WTC11 (cell line): ENCODE measurements around the gene ALKBH2. TPM values are rescaled to one million over a fixed set of nuclear protein-coding genes. Genes with fewer than 3 reads are reported as not detected.

Experiments
- ATAC-seq: fragments of 200-7000 bp; cut with Tn5 transposase; 2 replicates; pipeline ENCODE4 v1.10.0; 2021; ENCODE audit warnings: mild to moderate bottlenecking, moderate library complexity
- CTCF ChIA-PET: fragments of 300-600 bp; sonication (Branson Sonifier 250); formaldehyde crosslinking; loops from one replicate; lab custom pipeline; 2021; ENCODE audit warnings: antibody characterized with exemption; lab: Charles Lee
- POLR2A ChIA-PET: fragments of 350-600 bp; sonication (Branson Sonifier 250); formaldehyde crosslinking; loops from one replicate; lab custom pipeline; 2021; ENCODE audit warnings: antibody characterized with exemption; lab: Charles Lee
- DNase-seq: peaks from one replicate; pipeline ENCODE4 v3.0.0; 2021; ENCODE audit warnings: low spot score
- H3K27ac Mint-ChIP-seq: 2 replicates; pipeline ENCODE4 v1.8.0; 2021; ENCODE audit warnings: mixed read lengths
- H3K27me3 Mint-ChIP-seq: 2 replicates; pipeline ENCODE4 v1.8.0; 2021; ENCODE audit warnings: low read depth, mild to moderate bottlenecking, moderate library complexity, mixed read lengths
- H3K36me3 Mint-ChIP-seq: 2 replicates; pipeline ENCODE4 v1.8.0; 2021; ENCODE audit warnings: mixed read lengths
- H3K4me1 Mint-ChIP-seq: 2 replicates; pipeline ENCODE4 v1.8.0; 2022; ENCODE audit warnings: mixed read lengths
- H3K4me3 Mint-ChIP-seq: 2 replicates; pipeline ENCODE4 v1.8.0; 2021; ENCODE audit warnings: mild to moderate bottlenecking, moderate library complexity, mixed read lengths
- H3K9me3 Mint-ChIP-seq: 2 replicates; pipeline ENCODE4 v1.8.0; 2021; ENCODE audit warnings: mixed read lengths
- ATF1 ChIP-seq: sonication (generic); formaldehyde crosslinking; IDR thresholded peaks from 2 replicates; pipeline ENCODE4 v1.8.1; 2023; ENCODE audit warnings: mild to moderate bottlenecking, moderate library complexity, missing genetic modification reagents
- CREB1 ChIP-seq: sonication (generic); formaldehyde crosslinking; IDR thresholded peaks from 2 replicates; pipeline ENCODE4 v1.8.0; 2023; ENCODE audit warnings: mild to moderate bottlenecking, missing genetic modification reagents
- ELF4 ChIP-seq: sonication (generic); formaldehyde crosslinking; IDR thresholded peaks from 2 replicates; pipeline ENCODE4 v1.8.1; 2022; ENCODE audit warnings: low read depth, mild to moderate bottlenecking, moderate library complexity, missing genetic modification reagents
- HMGA2 ChIP-seq: fragments of 250-450 bp; sonication (Bioruptor Pico); IDR thresholded peaks from 2 replicates; pipeline ENCODE4 v1.4.0; 2021; ENCODE audit warnings: mild to moderate bottlenecking, moderate library complexity
- HMGXB4 ChIP-seq: sonication (generic); formaldehyde crosslinking; IDR thresholded peaks from 2 replicates; pipeline ENCODE4 v1.8.1; 2023; ENCODE audit warnings: mild to moderate bottlenecking, moderate library complexity, missing genetic modification reagents
- NFATC4 ChIP-seq: fragments of 250-450 bp; sonication (Bioruptor Pico); IDR thresholded peaks from 2 replicates; pipeline ENCODE4 v1.9.0; 2021; ENCODE audit warnings: mild to moderate bottlenecking
- RELA ChIP-seq: sonication (generic); formaldehyde crosslinking; IDR thresholded peaks from 2 replicates; pipeline ENCODE4 v1.8.1; 2022; ENCODE audit warnings: missing genetic modification reagents, mild to moderate bottlenecking, borderline replicate concordance
- SP1 ChIP-seq: sonication (generic); formaldehyde crosslinking; conservative IDR thresholded peaks from 2 replicates; pipeline ENCODE4 v1.8.1; 2022; ENCODE audit warnings: missing genetic modification reagents
- TEAD4 ChIP-seq: sonication (generic); formaldehyde crosslinking; IDR thresholded peaks from 2 replicates; pipeline ENCODE4 v1.8.0; 2022; ENCODE audit warnings: mild to moderate bottlenecking, missing genetic modification reagents
- ZNF121 ChIP-seq: sonication (generic); formaldehyde crosslinking; IDR thresholded peaks from 2 replicates; pipeline ENCODE4 v1.8.0; 2023; ENCODE audit warnings: missing genetic modification reagents
- ZNF263 ChIP-seq: sonication (generic); formaldehyde crosslinking; IDR thresholded peaks from 2 replicates; pipeline ENCODE4 v1.8.1; 2022; ENCODE audit warnings: low read depth, mild to moderate bottlenecking, moderate library complexity, missing genetic modification reagents
- ZNF317 ChIP-seq: sonication (generic); formaldehyde crosslinking; IDR thresholded peaks from 2 replicates; pipeline ENCODE4 v1.8.1; 2023; ENCODE audit warnings: low read depth, mild to moderate bottlenecking, moderate library complexity, missing genetic modification reagents, borderline replicate concordance
- ZNF396 ChIP-seq: fragments of 250-450 bp; sonication (Bioruptor Pico); IDR thresholded peaks from 2 replicates; pipeline ENCODE4 v1.8.0; 2021; ENCODE audit warnings: mild to moderate bottlenecking, moderate library complexity, borderline replicate concordance
- ZNF416 ChIP-seq: fragments of 250-450 bp; sonication (Bioruptor Pico); IDR thresholded peaks from 2 replicates; pipeline ENCODE4 v1.9.0; 2021; ENCODE audit warnings: mild to moderate bottlenecking, inconsistent platforms
- total RNA-seq: library from RNA; stranded (reverse); gene quantifications from 3 replicates; pipeline ENCODE4 v1.2.3, GENCODE V29; 2021
- TF ChIP-seq, protein P1 (sequence below): fragments of 250-450 bp; sonication (Bioruptor Pico); IDR thresholded peaks from 2 replicates; pipeline ENCODE4 v1.8.0; 2021; ENCODE audit warnings: mild to moderate bottlenecking
- TF ChIP-seq, protein P2 (sequence below): sonication (generic); formaldehyde crosslinking; IDR thresholded peaks from 2 replicates; pipeline ENCODE4 v1.8.0; 2023; ENCODE audit warnings: missing genetic modification reagents, mild to moderate bottlenecking, borderline replicate concordance
- TF ChIP-seq, protein P3 (sequence below): sonication (generic); formaldehyde crosslinking; IDR thresholded peaks from 2 replicates; pipeline ENCODE4 v1.8.1; 2023; ENCODE audit warnings: mild to moderate bottlenecking, missing genetic modification reagents, moderate library complexity
- TF ChIP-seq, protein P4 (sequence below): sonication (generic); formaldehyde crosslinking; IDR thresholded peaks from 2 replicates; pipeline ENCODE4 v1.8.0; 2023; ENCODE audit warnings: mild to moderate bottlenecking, missing genetic modification reagents
- TF ChIP-seq, protein P5 (sequence below): sonication (generic); formaldehyde crosslinking; IDR thresholded peaks from 2 replicates; pipeline ENCODE4 v1.8.1; 2022; ENCODE audit warnings: mild to moderate bottlenecking, moderate library complexity, missing genetic modification reagents

The ALKBH2 gene
- total RNA-seq, 1 experiment from 2014 or later, result 15.2 TPM

DNA sequence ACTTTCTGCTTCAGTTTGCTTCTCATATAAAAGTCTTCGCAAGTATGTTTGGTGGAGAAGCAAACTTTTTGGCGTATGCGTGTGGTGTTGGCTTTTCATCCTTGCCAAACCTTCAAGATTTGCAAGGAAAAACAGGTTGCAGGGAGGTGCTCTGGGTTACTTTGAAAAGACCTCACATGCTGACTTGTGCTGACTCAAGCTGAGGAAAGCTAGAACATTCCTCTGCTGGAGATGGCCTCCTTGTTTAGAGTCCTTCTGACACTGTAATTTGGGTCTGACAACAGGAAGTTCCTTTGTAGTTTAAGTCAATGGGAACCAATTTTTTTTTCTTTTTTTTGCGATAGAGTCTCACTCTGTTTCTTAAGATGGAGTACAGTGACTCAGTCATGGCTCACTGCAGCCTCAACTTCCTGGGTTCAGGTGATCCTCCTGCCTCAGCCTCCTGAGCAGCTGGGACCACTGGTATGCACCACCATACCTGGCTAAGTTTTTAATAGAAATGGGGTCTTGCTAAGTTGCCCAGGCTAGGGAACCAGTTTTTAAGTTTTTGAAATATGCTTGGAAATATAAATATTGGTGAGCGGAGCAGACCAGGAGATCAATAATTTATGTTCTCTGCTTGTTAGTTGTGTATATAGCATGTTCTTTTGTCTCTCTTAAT lies 20.5 kb upstream of the ALKBH2 start:
- CTCF ChIA-PET, result no interaction called here

More for the DNA sequence above, 20.5 kb upstream of the ALKBH2 start:
- DNase-seq, result no peak
- no peaks in the 10 kb centered on the region for H3K27me3 Mint-ChIP-seq
- POLR2A ChIA-PET, result no interaction called here
- H3K4me1 Mint-ChIP-seq, result peaks cover 21% of the 10 kb centered on the region
- H3K36me3 Mint-ChIP-seq, result peaks cover 9% of the 10 kb centered on the region; the same call in 1 of the 2 replicates
- H3K27ac Mint-ChIP-seq, result no peak overlapping the region
- no peak overlapping the region for H3K4me3 Mint-ChIP-seq
- H3K9me3 Mint-ChIP-seq, result no peaks in the 10 kb centered on the region; the same call in 1 of the 2 replicates
- no peak for ATAC-seq
- TF ChIP-seq ATF1 (CRISPR knock-in tag) (no peak), ZNF416 (CRISPR knock-in tag) (no peak), ZNF317 (no peak), NFATC4 (CRISPR knock-in tag) (no peak), ELF4 (no peak), HMGXB4 (CRISPR knock-in tag) (no peak), ZNF396 (CRISPR knock-in tag) (no peak), TEAD4 (CRISPR knock-in tag) (no peak), ZNF121 (no peak; the same call in 1 of the 2 replicates), HMGA2 (CRISPR knock-in tag) (no peak), ZNF263 (no peak), RELA (no peak), CREB1 (CRISPR knock-in tag) (no peak), SP1 (CRISPR knock-in tag) (no peak)
- TF ChIP-seq, protein P1, sequence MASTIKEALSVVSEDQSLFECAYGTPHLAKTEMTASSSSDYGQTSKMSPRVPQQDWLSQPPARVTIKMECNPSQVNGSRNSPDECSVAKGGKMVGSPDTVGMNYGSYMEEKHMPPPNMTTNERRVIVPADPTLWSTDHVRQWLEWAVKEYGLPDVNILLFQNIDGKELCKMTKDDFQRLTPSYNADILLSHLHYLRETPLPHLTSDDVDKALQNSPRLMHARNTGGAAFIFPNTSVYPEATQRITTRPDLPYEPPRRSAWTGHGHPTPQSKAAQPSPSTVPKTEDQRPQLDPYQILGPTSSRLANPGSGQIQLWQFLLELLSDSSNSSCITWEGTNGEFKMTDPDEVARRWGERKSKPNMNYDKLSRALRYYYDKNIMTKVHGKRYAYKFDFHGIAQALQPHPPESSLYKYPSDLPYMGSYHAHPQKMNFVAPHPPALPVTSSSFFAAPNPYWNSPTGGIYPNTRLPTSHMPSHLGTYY (CRISPR knock-in tag), result no peak
- TF ChIP-seq, protein P2, sequence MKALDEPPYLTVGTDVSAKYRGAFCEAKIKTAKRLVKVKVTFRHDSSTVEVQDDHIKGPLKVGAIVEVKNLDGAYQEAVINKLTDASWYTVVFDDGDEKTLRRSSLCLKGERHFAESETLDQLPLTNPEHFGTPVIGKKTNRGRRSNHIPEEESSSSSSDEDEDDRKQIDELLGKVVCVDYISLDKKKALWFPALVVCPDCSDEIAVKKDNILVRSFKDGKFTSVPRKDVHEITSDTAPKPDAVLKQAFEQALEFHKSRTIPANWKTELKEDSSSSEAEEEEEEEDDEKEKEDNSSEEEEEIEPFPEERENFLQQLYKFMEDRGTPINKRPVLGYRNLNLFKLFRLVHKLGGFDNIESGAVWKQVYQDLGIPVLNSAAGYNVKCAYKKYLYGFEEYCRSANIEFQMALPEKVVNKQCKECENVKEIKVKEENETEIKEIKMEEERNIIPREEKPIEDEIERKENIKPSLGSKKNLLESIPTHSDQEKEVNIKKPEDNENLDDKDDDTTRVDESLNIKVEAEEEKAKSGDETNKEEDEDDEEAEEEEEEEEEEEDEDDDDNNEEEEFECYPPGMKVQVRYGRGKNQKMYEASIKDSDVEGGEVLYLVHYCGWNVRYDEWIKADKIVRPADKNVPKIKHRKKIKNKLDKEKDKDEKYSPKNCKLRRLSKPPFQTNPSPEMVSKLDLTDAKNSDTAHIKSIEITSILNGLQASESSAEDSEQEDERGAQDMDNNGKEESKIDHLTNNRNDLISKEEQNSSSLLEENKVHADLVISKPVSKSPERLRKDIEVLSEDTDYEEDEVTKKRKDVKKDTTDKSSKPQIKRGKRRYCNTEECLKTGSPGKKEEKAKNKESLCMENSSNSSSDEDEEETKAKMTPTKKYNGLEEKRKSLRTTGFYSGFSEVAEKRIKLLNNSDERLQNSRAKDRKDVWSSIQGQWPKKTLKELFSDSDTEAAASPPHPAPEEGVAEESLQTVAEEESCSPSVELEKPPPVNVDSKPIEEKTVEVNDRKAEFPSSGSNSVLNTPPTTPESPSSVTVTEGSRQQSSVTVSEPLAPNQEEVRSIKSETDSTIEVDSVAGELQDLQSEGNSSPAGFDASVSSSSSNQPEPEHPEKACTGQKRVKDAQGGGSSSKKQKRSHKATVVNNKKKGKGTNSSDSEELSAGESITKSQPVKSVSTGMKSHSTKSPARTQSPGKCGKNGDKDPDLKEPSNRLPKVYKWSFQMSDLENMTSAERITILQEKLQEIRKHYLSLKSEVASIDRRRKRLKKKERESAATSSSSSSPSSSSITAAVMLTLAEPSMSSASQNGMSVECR (CRISPR knock-in tag), result no peak
- TF ChIP-seq, protein P3, sequence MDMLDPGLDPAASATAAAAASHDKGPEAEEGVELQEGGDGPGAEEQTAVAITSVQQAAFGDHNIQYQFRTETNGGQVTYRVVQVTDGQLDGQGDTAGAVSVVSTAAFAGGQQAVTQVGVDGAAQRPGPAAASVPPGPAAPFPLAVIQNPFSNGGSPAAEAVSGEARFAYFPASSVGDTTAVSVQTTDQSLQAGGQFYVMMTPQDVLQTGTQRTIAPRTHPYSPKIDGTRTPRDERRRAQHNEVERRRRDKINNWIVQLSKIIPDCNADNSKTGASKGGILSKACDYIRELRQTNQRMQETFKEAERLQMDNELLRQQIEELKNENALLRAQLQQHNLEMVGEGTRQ (CRISPR knock-in tag), result no peak
- TF ChIP-seq, protein P4, sequence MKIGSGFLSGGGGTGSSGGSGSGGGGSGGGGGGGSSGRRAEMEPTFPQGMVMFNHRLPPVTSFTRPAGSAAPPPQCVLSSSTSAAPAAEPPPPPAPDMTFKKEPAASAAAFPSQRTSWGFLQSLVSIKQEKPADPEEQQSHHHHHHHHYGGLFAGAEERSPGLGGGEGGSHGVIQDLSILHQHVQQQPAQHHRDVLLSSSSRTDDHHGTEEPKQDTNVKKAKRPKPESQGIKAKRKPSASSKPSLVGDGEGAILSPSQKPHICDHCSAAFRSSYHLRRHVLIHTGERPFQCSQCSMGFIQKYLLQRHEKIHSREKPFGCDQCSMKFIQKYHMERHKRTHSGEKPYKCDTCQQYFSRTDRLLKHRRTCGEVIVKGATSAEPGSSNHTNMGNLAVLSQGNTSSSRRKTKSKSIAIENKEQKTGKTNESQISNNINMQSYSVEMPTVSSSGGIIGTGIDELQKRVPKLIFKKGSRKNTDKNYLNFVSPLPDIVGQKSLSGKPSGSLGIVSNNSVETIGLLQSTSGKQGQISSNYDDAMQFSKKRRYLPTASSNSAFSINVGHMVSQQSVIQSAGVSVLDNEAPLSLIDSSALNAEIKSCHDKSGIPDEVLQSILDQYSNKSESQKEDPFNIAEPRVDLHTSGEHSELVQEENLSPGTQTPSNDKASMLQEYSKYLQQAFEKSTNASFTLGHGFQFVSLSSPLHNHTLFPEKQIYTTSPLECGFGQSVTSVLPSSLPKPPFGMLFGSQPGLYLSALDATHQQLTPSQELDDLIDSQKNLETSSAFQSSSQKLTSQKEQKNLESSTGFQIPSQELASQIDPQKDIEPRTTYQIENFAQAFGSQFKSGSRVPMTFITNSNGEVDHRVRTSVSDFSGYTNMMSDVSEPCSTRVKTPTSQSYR (CRISPR knock-in tag), result no peak
- TF ChIP-seq, protein P5, sequence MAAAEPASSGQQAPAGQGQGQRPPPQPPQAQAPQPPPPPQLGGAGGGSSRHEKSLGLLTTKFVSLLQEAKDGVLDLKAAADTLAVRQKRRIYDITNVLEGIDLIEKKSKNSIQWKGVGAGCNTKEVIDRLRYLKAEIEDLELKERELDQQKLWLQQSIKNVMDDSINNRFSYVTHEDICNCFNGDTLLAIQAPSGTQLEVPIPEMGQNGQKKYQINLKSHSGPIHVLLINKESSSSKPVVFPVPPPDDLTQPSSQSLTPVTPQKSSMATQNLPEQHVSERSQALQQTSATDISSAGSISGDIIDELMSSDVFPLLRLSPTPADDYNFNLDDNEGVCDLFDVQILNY (CRISPR knock-in tag), result no peak
